Right cardiac atrium (tissue), 5 donors: ENCODE data around the gene RCCD1. TPM values are rescaled to one million over a fixed set of nuclear protein-coding genes. Genes with fewer than 3 reads are reported as not detected.

Source experiments
- ATAC-seq, 2 donors: fragments of 200-7000 bp; cut with Tn5 transposase; one replicate each; pipeline versions ENCODE4 v1.8.0 to v1.9.1; 2020; ENCODE audit warnings: moderate library complexity in 2 of 2, mild to moderate bottlenecking in 1 of 2
- DNase-seq, 3 donors: peaks; one replicate each; pipeline ENCODE4 v3.0.0-alpha.2; 2020
- H3K27ac ChIP-seq: one replicate; pipeline ENCODE4 v1.5.1; 2013; ENCODE audit warnings: mild to moderate bottlenecking, low read length, control low read depth, moderate library complexity
- H3K27me3 ChIP-seq: one replicate; pipeline ENCODE4 v1.6.1; 2013; ENCODE audit not compliant: control insufficient read depth, insufficient read depth
- H3K4me1 ChIP-seq: one replicate; pipeline ENCODE4 v1.6.1; 2013; ENCODE audit warnings: low read length; ENCODE audit not compliant: control insufficient read depth, insufficient read depth
- H3K4me3 ChIP-seq: one replicate; pipeline ENCODE4 v1.5.1; 2013; ENCODE audit warnings: low read length, control low read depth
- H3K9me3 ChIP-seq: one replicate; pipeline ENCODE4 v1.6.1; 2013; ENCODE audit warnings: low read length; ENCODE audit not compliant: control insufficient read depth
- WGBS: extraction: QIAGEN DNeasy Blood & Tissue Kit; methylation state at CpG from one replicate; pipeline ENCODE4 v1.1.7; 2013; 5-methylcytosine and 5-hydroxymethylcytosine counted together
- intact Hi-C, 4 donors: fragments of 100-400 bp; cut with DNase I; formaldehyde crosslinking; loops; one replicate each; pipeline versions ENCODE4 v1.11.0 to v1.14.0; 2022 to 2023
- polyA plus RNA-seq: library from polyadenylated mRNA; stranded (reverse); fragments of 200-250 nt; gene quantifications from one replicate; pipeline ENCODE4 v1.2.3, GENCODE V29; 2013
- total RNA-seq, 4 donors: library from RNA; stranded (reverse); fragmentation: NEBNext Ultra II Directional; extraction: Animal tissue kit (Norgen Biotek cat#: 25700); gene quantifications; one replicate each; pipeline ENCODE4 v1.2.1, GENCODE V29; 2021
- donor health status: healthy with polysubstance abuse.
- donor health status: DM: no; HTN: yes; CAD: no.
- donor health status: DM: no; HTN: no; CAD: no.
- donor health status: DM: no; HTN: yes; CAD: no; lungs with severe emphysema.
- donor health status: DM: yes; HTN: yes; CAD: no.

RCCD1 gene
- total and polyA plus RNA-seq, 5 donors, result 8.7 to 14.8 (median 13.4) TPM

DNA sequence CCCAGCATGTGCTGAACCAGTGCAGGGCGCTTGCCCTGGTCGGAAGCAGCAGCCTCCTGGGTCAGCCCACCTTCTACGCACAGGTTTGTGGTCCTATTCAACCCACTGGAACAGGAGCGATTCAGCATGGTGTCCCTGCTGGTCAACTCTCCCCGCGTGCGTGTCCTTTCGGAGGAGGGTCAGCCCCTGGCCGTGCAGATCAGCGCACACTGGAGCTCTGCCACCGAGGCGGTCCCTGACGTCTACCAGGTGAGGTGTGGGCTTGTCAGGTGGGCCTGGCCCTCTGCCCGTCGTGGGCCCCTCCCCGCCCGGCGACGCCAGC lies 43.4 kb upstream of the RCCD1 start:
- no peak overlapping the region for H3K4me3 ChIP-seq
- H3K9me3 ChIP-seq, result no peaks in the 10 kb centered on the region
- no peak overlapping the region for H3K27ac ChIP-seq
- intact Hi-C loops, result no loop called here
- 92% methylated on average over 19 of the region's 19 CpGs for WGBS
- DNase-seq, result peak in 1 of 3 donors; percentile 49
- H3K4me1 ChIP-seq, result peaks cover 8% of the 10 kb centered on the region
- no peak for ATAC-seq
- no peaks in the 10 kb centered on the region for H3K27me3 ChIP-seq

DNA sequence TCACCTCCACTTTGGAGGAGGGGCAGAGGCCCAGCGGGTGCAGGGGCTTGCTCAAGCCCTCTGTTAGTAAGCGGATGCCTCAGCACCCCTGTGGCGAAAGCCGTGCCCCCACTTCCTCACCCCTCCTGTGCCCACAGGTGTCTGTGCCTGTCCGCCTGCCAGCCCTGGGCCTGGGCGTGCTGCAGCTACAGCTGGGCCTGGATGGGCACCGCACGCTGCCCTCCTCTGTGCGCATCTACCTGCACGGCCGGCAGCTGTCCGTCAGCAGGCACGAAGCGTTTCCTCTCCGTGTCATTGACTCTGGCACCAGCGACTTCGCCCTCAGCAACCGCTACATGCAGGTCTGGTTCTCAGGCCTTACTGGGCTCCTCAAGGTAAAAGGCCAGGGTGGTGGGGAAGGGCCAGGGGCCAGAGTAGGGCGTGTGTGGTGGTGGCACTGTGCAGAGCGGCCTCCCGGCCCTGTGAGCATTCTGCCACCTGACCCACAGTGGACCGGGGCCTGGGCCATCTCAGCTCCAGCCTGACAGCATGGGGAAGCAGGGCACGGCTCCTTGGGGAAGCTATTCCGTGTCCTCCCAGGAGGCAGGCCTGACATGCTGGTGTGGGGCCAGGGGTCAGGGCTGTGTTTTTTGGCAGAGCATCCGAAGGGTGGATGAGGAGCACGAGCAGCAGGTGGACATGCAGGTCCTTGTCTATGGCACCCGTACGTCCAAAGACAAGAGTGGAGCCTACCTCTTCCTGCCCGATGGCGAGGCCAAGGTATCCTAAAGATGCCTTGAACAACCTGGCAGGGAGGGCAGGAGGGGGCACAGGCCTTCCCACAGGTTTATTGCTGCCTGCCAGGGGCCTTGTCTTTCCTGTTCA lies 42.5 kb upstream of the RCCD1 start:
- ATAC-seq (no peak), DNase-seq (peak in 1 of 3 donors; percentile 51)
- Histone ChIP-seq H3K4me3 (no peak overlapping the region), H3K9me3 (no peaks in the 10 kb centered on the region), H3K4me1 (peaks cover 7% of the 10 kb centered on the region), H3K27me3 (no peaks in the 10 kb centered on the region), H3K27ac (no peak overlapping the region)
- WGBS, result 90% methylated on average over 30 of the region's 30 CpGs
- intact Hi-C loops, result no loop called here

DNA sequence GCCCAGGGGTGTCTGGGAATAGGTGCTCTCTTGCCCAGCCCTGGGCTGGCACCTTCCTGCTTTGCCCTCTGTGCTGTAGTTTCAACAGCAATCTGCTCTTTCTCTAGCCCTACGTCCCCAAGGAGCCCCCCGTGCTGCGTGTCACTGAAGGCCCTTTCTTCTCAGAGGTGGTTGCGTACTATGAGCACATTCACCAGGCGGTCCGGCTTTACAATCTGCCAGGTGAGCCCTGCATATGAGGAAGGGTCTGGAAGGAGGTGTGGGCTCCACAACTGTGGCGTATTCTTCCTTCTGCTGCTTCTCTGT lies 42.0 kb upstream of the RCCD1 start:
- intact Hi-C loops, result no loop called here
- ATAC-seq, result no peak
- H3K27me3 ChIP-seq, result no peaks in the 10 kb centered on the region
- DNase-seq, result no peak
- WGBS, result 95% methylated on average over 7 of the region's 7 CpGs
- H3K4me3 ChIP-seq, result no peak overlapping the region
- H3K27ac ChIP-seq, result no peak overlapping the region
- H3K9me3 ChIP-seq, result no peaks in the 10 kb centered on the region
- peaks cover 5% of the 10 kb centered on the region for H3K4me1 ChIP-seq

DNA sequence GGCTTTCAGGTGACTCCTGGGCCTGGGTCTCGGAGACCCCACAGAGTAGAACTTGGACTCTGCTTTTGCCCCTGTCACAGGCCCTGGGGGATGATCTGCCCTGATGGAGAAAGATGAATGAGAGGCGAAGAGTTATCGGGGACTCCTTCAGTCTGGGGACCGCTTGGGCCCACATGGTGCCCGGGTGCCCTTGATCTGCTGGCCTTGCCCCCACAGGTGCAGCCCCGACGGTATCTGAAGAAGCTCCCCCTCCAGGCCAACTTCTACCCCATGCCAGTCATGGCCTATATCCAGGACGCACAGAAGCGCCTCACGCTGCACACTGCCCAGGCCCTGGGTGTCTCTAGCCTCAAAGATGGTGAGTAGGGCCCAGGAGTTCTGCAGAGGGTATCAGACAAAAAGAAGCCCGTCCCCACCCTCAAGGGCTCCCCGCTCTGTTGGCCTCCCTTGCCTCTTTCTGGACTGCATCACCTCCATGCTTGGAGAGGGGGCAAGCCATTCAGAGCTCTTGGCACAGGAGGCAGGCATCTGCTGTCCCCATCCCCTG lies 41.2 kb upstream of the RCCD1 start:
- H3K4me3 ChIP-seq, result no peak overlapping the region
- intact Hi-C loops, result no loop called here
- no peaks in the 10 kb centered on the region for H3K9me3 ChIP-seq
- H3K27ac ChIP-seq, result no peak overlapping the region
- 95% methylated on average over 12 of the region's 12 CpGs for WGBS
- DNase-seq, result peak in 1 of 3 donors; percentile 35
- ATAC-seq, result no peak
- no peaks in the 10 kb centered on the region for H3K27me3 ChIP-seq
- peaks cover 5% of the 10 kb centered on the region for H3K4me1 ChIP-seq

DNA sequence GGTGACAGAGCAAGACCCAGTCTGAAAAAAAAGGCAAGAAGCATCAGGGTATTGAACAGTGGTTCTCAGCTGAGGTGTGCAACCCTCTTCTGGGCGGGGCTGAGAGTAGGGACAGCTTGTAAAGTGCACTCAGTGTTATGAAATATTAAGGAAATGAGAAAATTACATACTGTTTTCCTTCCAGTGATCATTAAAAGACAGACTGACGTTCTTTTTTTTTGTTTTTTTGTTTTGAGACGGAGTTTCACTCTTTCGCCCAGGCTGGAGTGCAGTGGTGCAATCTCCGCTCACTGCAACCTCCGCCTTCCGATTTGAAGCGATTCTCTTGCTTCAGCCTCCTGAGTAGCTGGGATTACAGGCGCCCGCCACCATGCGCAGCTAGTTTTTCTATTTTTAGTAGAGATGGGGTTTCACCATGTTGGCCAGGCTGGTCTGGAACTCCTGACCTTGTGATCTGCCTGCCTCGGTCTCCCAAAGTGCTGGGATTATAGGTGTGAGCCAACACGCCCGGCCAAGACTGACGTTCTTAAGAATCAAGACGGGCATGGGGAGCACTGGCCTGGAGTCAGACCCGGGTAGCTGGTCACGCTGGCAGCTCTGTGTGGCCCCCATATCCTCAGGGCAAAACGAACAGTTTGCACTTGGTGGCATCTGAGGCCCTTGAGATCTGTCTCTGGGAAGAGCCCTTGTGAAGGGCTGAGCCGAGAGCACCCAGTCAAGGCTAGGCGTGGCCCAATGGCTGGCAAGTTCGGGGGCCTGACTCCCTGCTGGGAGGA lies 40.2 kb upstream of the RCCD1 start:
- no peak overlapping the region for H3K27ac ChIP-seq
- DNase-seq (peak in 2 of 3 donors; percentile 23 to 42), ATAC-seq (no peak)
- 88% methylated on average over 22 of the region's 22 CpGs for WGBS
- H3K4me3 ChIP-seq, result no peak overlapping the region
- H3K27me3 ChIP-seq, result no peaks in the 10 kb centered on the region
- peaks cover 5% of the 10 kb centered on the region for H3K4me1 ChIP-seq
- intact Hi-C loops, result no loop called here
- H3K9me3 ChIP-seq, result no peaks in the 10 kb centered on the region

DNA sequence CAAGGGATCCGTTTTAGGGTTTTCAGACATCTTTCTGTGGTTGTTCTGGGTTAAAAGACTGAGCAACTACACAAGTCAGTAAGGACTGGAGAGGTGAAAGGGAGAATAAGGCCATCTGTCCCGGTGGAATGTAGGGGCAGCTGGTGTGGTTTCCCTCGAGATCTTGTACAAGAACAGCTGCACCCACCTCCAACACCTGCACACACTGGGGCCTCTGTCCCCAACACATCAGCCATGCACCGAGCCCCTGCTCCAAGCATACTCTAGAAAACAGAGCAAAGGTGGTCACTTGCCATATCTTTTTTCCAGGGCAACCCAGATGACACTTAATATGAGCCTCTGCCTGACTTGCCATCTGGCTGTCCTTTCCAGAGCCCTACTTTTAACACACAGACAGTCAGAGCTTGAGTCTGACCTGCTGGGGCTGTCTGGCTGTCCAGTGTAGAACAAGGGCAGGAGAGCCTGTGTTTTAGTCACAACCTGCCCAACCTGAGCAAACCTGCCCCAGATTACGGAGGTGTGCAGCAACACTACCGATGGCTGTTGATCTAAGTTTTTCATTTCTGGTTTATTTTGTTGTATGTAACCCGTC lies 39.4 kb upstream of the RCCD1 start:
- peak in 1 of 2 donors; percentile 1 for ATAC-seq

DNA sequence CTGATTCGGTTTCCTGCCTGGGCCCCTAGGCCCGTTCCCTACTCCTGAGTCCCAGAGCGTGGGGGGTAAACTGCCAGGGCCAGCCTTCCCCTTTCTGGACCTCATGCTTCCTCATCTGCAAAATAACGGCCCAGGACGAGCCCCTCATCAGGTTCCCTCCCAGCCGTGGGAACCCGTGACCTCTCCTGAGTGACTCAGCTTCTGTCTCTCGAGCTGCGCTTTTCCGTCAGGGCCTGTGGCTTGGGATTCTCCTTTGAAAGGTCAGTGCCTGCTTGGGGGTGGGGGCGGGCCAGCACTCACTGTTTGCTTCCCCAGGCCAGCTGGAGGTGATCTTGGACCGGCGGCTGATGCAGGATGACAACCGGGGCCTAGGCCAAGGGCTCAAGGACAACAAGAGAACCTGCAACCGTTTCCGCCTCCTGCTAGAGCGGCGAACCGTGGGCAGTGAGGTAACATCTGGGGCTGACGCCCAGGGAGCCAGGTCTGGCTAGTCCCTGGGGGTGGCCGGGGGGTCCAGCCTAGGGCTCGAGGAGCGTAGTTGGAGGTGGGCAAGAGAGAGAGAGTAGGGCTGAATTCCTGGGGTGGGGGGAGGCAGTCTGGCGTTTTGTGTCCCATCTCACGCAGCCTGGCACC lies 38.8 kb upstream of the RCCD1 start:
- intact Hi-C loops, result no loop called here
- H3K27me3 ChIP-seq, result no peaks in the 10 kb centered on the region
- H3K4me3 ChIP-seq, result no peak overlapping the region
- ATAC-seq (peak; percentile 30 to 56), DNase-seq (peak; percentile 57 to 74 (median 68))
- no peaks in the 10 kb centered on the region for H3K9me3 ChIP-seq
- peaks cover 5% of the 10 kb centered on the region for H3K4me1 ChIP-seq
- 68% methylated on average over 25 of the region's 25 CpGs for WGBS
- peak overlapping the region; percentile 43 for H3K27ac ChIP-seq

More for the DNA sequence above, 39.4 kb upstream of the RCCD1 start:
- Histone ChIP-seq H3K27ac (peak overlapping the region; percentile 43), H3K9me3 (no peaks in the 10 kb centered on the region), H3K4me1 (peaks cover 5% of the 10 kb centered on the region), H3K4me3 (no peak overlapping the region), H3K27me3 (no peaks in the 10 kb centered on the region)
- DNase-seq, result peak in 1 of 3 donors; percentile 22
- 77% methylated on average over 7 of the region's 7 CpGs for WGBS
- intact Hi-C loops, result no loop called here

DNA sequence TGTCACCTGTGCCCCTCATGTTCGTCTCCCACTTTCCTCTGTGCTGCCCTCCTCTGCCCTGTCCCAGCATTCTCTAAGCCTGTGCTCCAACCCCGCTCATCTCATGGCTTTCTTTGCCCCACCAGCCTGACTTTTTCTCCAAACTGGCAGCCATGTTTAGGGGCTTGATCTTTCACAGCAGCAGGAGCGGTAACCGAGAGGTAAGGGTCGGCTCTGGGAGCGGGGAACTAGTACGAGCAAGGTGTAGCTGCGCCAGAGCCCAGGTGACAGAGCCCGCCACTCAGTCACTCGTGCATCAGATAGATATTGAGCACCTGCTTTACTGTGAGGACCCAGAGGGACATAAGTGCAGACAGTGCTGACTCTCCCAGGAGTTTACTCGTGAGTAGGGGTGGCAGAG lies 38.2 kb upstream of the RCCD1 start:
- H3K4me3 ChIP-seq, result no peak overlapping the region
- H3K27ac ChIP-seq, result peak overlapping the region; percentile 27
- intact Hi-C loops, result no loop called here
- peaks cover 5% of the 10 kb centered on the region for H3K4me1 ChIP-seq
- no peaks in the 10 kb centered on the region for H3K9me3 ChIP-seq
- DNase-seq (peak in 1 of 3 donors; percentile 10), ATAC-seq (no peak)
- WGBS, result 86% methylated on average over 11 of the region's 11 CpGs
- no peaks in the 10 kb centered on the region for H3K27me3 ChIP-seq

DNA sequence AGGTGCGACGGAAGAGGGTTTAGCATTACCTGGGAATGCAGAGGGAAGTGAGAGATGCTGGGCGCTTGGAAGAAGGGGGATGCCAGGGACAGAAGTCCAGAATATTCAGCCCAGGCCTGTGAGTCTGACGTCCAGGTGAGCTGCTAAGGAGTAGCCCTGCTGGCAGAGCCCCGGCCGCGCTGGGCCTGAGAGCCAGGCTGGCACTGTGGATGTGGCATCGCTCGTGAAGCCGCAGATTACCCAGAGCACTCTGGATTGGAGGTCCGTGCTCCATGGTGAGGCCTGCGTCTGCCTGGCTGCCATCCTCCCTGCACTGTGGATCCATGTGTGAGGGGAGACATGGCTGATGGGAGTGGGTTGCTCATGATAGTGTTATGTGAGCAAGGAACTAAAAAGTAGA lies 37.1 kb upstream of the RCCD1 start:
- peak in 1 of 3 donors; percentile 39 for DNase-seq
- intact Hi-C loops, result no loop called here
- peak overlapping the region; percentile 30 for H3K27ac ChIP-seq

DNA sequence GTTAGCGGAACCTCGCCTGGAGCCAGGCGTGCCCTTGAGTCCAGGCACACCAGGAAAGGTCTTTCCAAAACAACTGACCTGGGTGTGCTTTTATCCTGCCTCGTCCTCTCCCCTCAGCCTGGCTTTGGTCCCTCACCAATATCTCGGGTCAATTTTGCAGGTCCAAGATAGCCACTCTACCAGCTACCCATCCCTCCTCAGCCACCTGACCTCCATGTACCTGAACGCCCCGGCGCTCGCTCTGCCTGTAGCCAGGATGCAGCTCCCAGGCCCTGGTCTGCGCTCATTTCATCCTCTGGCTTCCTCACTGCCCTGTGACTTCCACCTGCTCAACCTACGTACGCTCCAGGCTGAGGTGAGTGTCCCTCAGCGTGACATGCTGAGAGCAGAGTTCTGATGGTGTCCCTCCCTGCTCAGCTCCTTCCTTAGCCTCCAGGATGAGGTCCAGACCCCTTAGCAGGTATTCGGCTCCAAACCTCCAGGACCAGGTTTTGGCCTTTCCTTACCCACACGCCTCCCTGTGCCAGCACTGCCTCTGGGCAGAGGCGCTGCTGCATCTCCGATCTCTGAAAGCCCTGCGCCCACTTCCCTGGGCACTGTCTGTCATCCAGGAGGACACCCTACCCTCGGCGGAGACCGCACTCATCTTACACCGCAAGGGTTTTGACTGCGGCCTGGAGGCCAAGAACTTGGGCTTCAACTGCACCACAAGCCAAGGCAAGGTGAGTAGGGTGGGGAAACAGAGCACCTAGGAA lies 36.5 kb upstream of the RCCD1 start:
- WGBS, result 91% methylated on average over 23 of the region's 23 CpGs
- intact Hi-C loops, result no loop called here
- no peak for ATAC-seq
- DNase-seq, result peak in 1 of 3 donors; percentile 26
- Histone ChIP-seq H3K27ac (peak overlapping the region; percentile 92), H3K4me1 (peaks cover 5% of the 10 kb centered on the region), H3K4me3 (no peak overlapping the region), H3K27me3 (no peaks in the 10 kb centered on the region), H3K9me3 (no peaks in the 10 kb centered on the region)

More for the DNA sequence above, 37.1 kb upstream of the RCCD1 start:
- ATAC-seq, result no peak
- Histone ChIP-seq H3K27me3 (no peaks in the 10 kb centered on the region), H3K9me3 (no peaks in the 10 kb centered on the region), H3K4me1 (peaks cover 5% of the 10 kb centered on the region), H3K4me3 (no peak overlapping the region)
- 95% methylated on average over 12 of the region's 12 CpGs for WGBS
